GM12872 (cell line): ENCODE results near the gene RXRB.

Source experiments
- CTCF ChIP-seq: IDR thresholded peaks from 3 replicates; pipeline ENCODE4 v1.5.1; 2011; ENCODE audit warnings: low read depth, mild to moderate bottlenecking, low read length, moderate library complexity; ENCODE audit not compliant: insufficient read depth

Gene RXRB

GRCh38 chr6:33160728-33161344 lies 39.6 kb downstream of the RXRB start:
- TF ChIP-seq CTCF = no peak

GRCh38 chr6:33160096-33160495 lies 40.4 kb downstream of the RXRB start:
- no peak for TF ChIP-seq CTCF

- TF ChIP-seq CTCF = no peak
Measured at GRCh38 chr6:33156964-33157363, 43.5 kb downstream of the RXRB start.

GRCh38 chr6:33156561-33156960 lies 43.9 kb downstream of the RXRB start:
- TF ChIP-seq CTCF = no peak

- no peak for TF ChIP-seq CTCF
Measured at GRCh38 chr6:33154349-33154748, 46.1 kb downstream of the RXRB start.

GRCh38 chr6:33151050-33151449 lies 49.4 kb downstream of the RXRB start:
- TF ChIP-seq CTCF = no peak

- TF ChIP-seq CTCF = peak; percentile 77
Measured at GRCh38 chr6:33147807-33148666, 52.4 kb downstream of the RXRB start.
